ENCODE measurements around the gene SIGLECL1.
"Not testable (repeated sequence)": the region's sequence is repeated elsewhere in the genome, so short reads cannot be mapped to it uniquely, and the experiment has no call there.

The SIGLECL1 gene

GRCh38 chr19:51211833-51212232, 39.0 kb upstream of the SIGLECL1 start:
- TF ChIP-seq, protein P1, sequence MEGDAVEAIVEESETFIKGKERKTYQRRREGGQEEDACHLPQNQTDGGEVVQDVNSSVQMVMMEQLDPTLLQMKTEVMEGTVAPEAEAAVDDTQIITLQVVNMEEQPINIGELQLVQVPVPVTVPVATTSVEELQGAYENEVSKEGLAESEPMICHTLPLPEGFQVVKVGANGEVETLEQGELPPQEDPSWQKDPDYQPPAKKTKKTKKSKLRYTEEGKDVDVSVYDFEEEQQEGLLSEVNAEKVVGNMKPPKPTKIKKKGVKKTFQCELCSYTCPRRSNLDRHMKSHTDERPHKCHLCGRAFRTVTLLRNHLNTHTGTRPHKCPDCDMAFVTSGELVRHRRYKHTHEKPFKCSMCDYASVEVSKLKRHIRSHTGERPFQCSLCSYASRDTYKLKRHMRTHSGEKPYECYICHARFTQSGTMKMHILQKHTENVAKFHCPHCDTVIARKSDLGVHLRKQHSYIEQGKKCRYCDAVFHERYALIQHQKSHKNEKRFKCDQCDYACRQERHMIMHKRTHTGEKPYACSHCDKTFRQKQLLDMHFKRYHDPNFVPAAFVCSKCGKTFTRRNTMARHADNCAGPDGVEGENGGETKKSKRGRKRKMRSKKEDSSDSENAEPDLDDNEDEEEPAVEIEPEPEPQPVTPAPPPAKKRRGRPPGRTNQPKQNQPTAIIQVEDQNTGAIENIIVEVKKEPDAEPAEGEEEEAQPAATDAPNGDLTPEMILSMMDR (conservative IDR thresholded peaks at IDR 0.05; ENCODE audit: low read depth, low read length), result no peak
- DNase-seq (ENCODE audit: low read depth), result no peak
- no peak overlapping the region for H3K4me3 ChIP-seq (ENCODE audit: low read length)

DNA sequence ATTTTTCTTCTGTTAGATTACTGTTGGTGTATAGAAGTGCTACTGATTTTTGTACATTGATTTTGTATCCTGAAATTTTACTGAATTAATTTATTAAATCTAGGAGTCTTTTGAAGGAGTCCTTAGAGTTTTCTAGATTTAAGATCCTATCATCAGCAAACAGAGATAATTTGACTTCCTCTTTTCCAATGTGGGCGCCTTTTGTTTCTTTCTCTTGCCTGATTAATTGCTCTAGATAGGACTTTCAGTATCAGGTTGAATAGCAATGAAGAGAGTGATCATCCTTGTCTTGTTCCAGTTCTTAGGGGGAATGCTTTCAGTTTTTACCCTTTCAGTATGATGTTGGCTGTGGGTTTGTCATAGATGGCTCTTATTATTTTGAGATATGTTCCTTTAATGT, 31.6 kb upstream of the SIGLECL1 start:
- no peak overlapping the region for H3K4me3 ChIP-seq (ENCODE audit: low read length)
- TF ChIP-seq, protein P1 (conservative IDR thresholded peaks at IDR 0.05; ENCODE audit: low read depth, low read length), result no peak
- no peak for DNase-seq (ENCODE audit: low read depth)

GRCh38 chr19:51219971-51220370, 30.9 kb upstream of the SIGLECL1 start:
- no peak for DNase-seq (ENCODE audit: low read depth)
- TF ChIP-seq, protein P1 (conservative IDR thresholded peaks at IDR 0.05; ENCODE audit: low read depth, low read length), result no peak
- H3K4me3 ChIP-seq (ENCODE audit: low read length), result no peak overlapping the region

DNA sequence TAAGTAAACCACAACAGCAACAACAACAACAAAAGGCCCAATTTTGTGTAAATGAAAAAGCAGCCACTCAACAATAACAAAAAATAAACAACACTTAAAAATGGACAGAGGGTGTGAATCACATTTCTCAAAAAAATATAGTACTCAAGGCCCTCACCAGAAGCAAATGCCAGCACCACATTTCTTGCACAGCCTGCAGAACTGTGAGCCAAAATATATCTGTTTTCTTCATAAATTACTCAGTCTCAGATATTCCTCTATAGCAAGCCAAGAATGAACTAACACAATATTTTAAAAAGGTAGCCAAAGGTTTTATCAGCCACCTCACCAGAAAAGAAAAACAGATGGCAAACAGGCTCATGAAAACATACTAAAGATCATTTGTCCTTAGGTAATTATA, 29.9 kb upstream of the SIGLECL1 start:
- TF ChIP-seq, protein P1 (conservative IDR thresholded peaks at IDR 0.05; ENCODE audit: low read depth, low read length), result no peak
- no peak overlapping the region for H3K4me3 ChIP-seq (ENCODE audit: low read length)

GRCh38 chr19:51224163-51224641, 26.7 kb upstream of the SIGLECL1 start:
- no peak overlapping the region for H3K4me3 ChIP-seq (ENCODE audit: low read length)
- TF ChIP-seq, protein P1 (conservative IDR thresholded peaks at IDR 0.05; ENCODE audit: low read depth, low read length), result no peak
- DNase-seq (ENCODE audit: low read depth), result no peak

More for the DNA sequence above, 29.9 kb upstream of the SIGLECL1 start:
- no peak for DNase-seq (ENCODE audit: low read depth)

GRCh38 chr19:51224898-51225393, 25.9 kb upstream of the SIGLECL1 start, which contains the start of gene CD33:
Gene CD33, plus strand, starts transcription at chr19:51225080. Its CDS starts 39 bp downstream, at chr19:51225119.
- not testable (repeated sequence) for DNase-seq (ENCODE audit: low read depth); H3K4me3 ChIP-seq (ENCODE audit: low read length)

DNA sequence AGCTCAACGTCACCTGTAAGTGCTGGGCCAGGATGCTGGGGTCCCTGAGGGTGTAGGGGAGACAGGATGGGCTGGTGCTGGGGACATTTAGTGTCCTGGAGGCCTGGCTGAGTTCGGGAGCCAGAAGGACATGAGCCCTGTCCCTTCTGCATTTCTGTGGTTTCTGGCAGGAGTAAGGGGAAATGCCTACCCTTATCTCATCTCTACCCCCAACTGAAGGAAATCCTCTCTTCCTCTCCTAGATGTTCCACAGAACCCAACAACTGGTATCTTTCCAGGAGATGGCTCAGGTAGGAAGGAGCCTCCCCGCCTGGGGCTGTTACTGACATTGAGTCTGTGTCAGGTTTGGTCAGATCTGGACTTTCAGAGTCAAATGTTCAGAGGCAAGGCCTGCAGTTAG, 24.8 kb upstream of the SIGLECL1 start:
- no peak for DNase-seq (ENCODE audit: low read depth)
- TF ChIP-seq, protein P1 (conservative IDR thresholded peaks at IDR 0.05; ENCODE audit: low read depth, low read length), result no peak
- no peak overlapping the region for H3K4me3 ChIP-seq (ENCODE audit: low read length)
